SK-N-SH treated with all-trans-retinoic acid at 6 μM for 48 hours (cell line): Measurements from ENCODE around the gene FAM124A.

Source experiments
- ATAC-seq: fragments of 200-7000 bp; cut with Tn5 transposase; 3 replicates; pipeline ENCODE4 v1.9.1; 2020; ENCODE audit warnings: mild to moderate bottlenecking, moderate library complexity
- ARNTL ChIP-seq: fragments of 450-650 bp; formaldehyde crosslinking; IDR thresholded peaks from 2 replicates; pipeline ENCODE4 v1.5.0; 2020; ENCODE audit warnings: low read depth, mild to moderate bottlenecking, moderate library complexity, borderline replicate concordance
- BACH2 ChIP-seq: fragments of 250-450 bp; sonication (Bioruptor Pico); IDR thresholded peaks from 2 replicates; pipeline ENCODE4 v1.9.0; 2021; ENCODE audit warnings: mild to moderate bottlenecking, borderline replicate concordance
- CSDC2 ChIP-seq: fragments of 250-450 bp; sonication (Bioruptor Pico); IDR thresholded peaks from 2 replicates; pipeline ENCODE4 v1.5.0; 2020; ENCODE audit warnings: mild to moderate bottlenecking, moderate library complexity
- ESRRG ChIP-seq: fragments of 250-450 bp; sonication (Bioruptor Pico); IDR thresholded peaks from 2 replicates; pipeline ENCODE4 v1.6.1; 2021; ENCODE audit warnings: mild to moderate bottlenecking
- GLIS3 ChIP-seq: fragments of 250-450 bp; sonication (Bioruptor Pico); IDR thresholded peaks from 2 replicates; pipeline ENCODE4 v1.5.0; 2020; ENCODE audit warnings: mild to moderate bottlenecking, moderate library complexity
- ISL1 ChIP-seq: fragments of 250-450 bp; sonication (Bioruptor Pico); IDR thresholded peaks from 2 replicates; pipeline ENCODE4 v2.1.2; 2022; ENCODE audit warnings: mild to moderate bottlenecking, moderate library complexity
- OSR1 ChIP-seq: fragments of 250-450 bp; sonication (Bioruptor Pico); IDR thresholded peaks from 2 replicates; pipeline ENCODE4 v1.8.0; 2022; ENCODE audit warnings: moderate library complexity, mild to moderate bottlenecking, inconsistent platforms
- PATZ1 ChIP-seq: fragments of 250-450 bp; sonication (Bioruptor Pico); IDR thresholded peaks from 2 replicates; pipeline ENCODE4 v1.8.0; 2020; ENCODE audit warnings: mild to moderate bottlenecking, moderate library complexity, borderline replicate concordance
- PPARA ChIP-seq: fragments of 250-450 bp; sonication (Bioruptor Pico); IDR thresholded peaks from 2 replicates; pipeline ENCODE4 v1.5.0; 2020; ENCODE audit warnings: mild to moderate bottlenecking, borderline replicate concordance
- RARB ChIP-seq: fragments of 250-450 bp; sonication (Bioruptor Pico); IDR thresholded peaks from 2 replicates; pipeline ENCODE4 v1.8.0; 2021; ENCODE audit warnings: mild to moderate bottlenecking, moderate library complexity
- SNAI2 ChIP-seq: fragments of 250-450 bp; sonication (Bioruptor Pico); IDR thresholded peaks from 2 replicates; pipeline ENCODE4 v1.5.0; 2020; ENCODE audit warnings: mild to moderate bottlenecking, moderate library complexity
- TCF4 ChIP-seq: fragments of 250-450 bp; sonication (Bioruptor Pico); IDR thresholded peaks from 2 replicates; pipeline ENCODE4 v1.8.0; 2021; ENCODE audit warnings: mild to moderate bottlenecking, moderate library complexity, borderline replicate concordance
- TOX ChIP-seq: fragments of 250-450 bp; sonication (Bioruptor Pico); IDR thresholded peaks from 2 replicates; pipeline ENCODE4 v1.8.0; 2021; ENCODE audit warnings: mild to moderate bottlenecking, moderate library complexity, borderline replicate concordance
- TSHZ2 ChIP-seq: fragments of 250-450 bp; sonication (Bioruptor Pico); IDR thresholded peaks from 2 replicates; pipeline ENCODE4 v1.5.0; 2020; ENCODE audit warnings: mild to moderate bottlenecking, moderate library complexity
- ZC3H10 ChIP-seq: fragments of 250-450 bp; sonication (Bioruptor Pico); IDR thresholded peaks from 2 replicates; pipeline ENCODE4 v1.5.1; 2021; ENCODE audit warnings: mild to moderate bottlenecking, moderate library complexity
- ZFP3 ChIP-seq: fragments of 250-450 bp; sonication (Bioruptor Pico); IDR thresholded peaks from 2 replicates; pipeline ENCODE4 v1.5.0; 2020; ENCODE audit warnings: mild to moderate bottlenecking, moderate library complexity
- ZFP30 ChIP-seq: fragments of 450-650 bp; formaldehyde crosslinking; IDR thresholded peaks from 2 replicates; pipeline ENCODE4 v1.5.0; 2022; ENCODE audit warnings: mild to moderate bottlenecking, moderate library complexity
- ZNF565 ChIP-seq: fragments of 450-650 bp; formaldehyde crosslinking; conservative IDR thresholded peaks from 2 replicates; pipeline ENCODE4 v1.5.0; 2020; ENCODE audit warnings: low read depth, mild to moderate bottlenecking, moderate library complexity
- ZNF70 ChIP-seq: fragments of 450-650 bp; formaldehyde crosslinking; IDR thresholded peaks from 2 replicates; pipeline ENCODE4 v1.5.0; 2020; ENCODE audit warnings: mild to moderate bottlenecking, moderate library complexity
- ZNF8 ChIP-seq: fragments of 450-650 bp; formaldehyde crosslinking; IDR thresholded peaks from 2 replicates; pipeline ENCODE4 v1.5.0; 2020; ENCODE audit warnings: mild to moderate bottlenecking, moderate library complexity
- TF ChIP-seq, protein P1 (sequence below): fragments of 250-450 bp; sonication (Bioruptor Pico); IDR thresholded peaks from 2 replicates; pipeline ENCODE4 v1.5.1; 2021; ENCODE audit warnings: mild to moderate bottlenecking, moderate library complexity

The FAM124A gene

DNA sequence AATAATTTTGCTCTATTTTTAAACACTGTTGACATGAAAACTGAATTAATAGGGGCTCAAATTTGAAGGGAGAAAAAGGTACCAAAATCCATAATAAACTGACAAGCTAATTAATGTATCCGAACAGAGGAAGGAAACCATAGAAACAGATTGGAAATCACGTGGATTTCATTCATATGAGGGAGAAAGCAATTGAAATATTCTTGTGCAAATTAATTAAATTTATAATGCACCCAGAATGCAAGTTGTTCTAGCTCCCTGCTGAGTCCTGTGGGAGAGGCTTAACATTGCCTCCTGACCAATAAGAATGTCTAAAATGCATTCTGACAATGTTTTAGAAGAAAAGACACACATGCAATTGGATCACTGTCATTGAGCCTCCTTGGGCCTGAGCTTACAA is 99.6 kb downstream of the FAM124A start:
- TF ChIP-seq PATZ1 (no peak), BACH2 (CRISPR knock-in tag) (no peak), ZC3H10 (no peak), RARB (CRISPR knock-in tag) (no peak), TSHZ2 (CRISPR knock-in tag) (no peak), ZNF8 (CRISPR knock-in tag) (no peak), ISL1 (CRISPR knock-in tag) (no peak), OSR1 (no peak), ZFP30 (CRISPR knock-in tag) (no peak), CSDC2 (CRISPR knock-in tag) (no peak), GLIS3 (CRISPR knock-in tag) (no peak), ESRRG (CRISPR knock-in tag) (no peak), PPARA (CRISPR knock-in tag) (no peak)
- TF ChIP-seq, protein P1, sequence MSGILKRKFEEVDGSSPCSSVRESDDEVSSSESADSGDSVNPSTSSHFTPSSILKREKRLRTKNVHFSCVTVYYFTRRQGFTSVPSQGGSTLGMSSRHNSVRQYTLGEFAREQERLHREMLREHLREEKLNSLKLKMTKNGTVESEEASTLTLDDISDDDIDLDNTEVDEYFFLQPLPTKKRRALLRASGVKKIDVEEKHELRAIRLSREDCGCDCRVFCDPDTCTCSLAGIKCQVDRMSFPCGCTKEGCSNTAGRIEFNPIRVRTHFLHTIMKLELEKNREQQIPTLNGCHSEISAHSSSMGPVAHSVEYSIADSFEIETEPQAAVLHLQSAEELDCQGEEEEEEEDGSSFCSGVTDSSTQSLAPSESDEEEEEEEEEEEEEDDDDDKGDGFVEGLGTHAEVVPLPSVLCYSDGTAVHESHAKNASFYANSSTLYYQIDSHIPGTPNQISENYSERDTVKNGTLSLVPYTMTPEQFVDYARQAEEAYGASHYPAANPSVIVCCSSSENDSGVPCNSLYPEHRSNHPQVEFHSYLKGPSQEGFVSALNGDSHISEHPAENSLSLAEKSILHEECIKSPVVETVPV, result no peak
- no peak for ATAC-seq

- TF ChIP-seq TSHZ2 (CRISPR knock-in tag) (no peak), BACH2 (CRISPR knock-in tag) (no peak), CSDC2 (CRISPR knock-in tag) (no peak), ZNF565 (CRISPR knock-in tag) (no peak)
- TF ChIP-seq, protein P1, result no peak
- ATAC-seq, result no peak
These were observed 100.6 kb downstream of the FAM124A start for GRCh38 chr13:51322826-51323225.

- ATAC-seq, result no peak
- TF ChIP-seq RARB (CRISPR knock-in tag), result no peak
- TF ChIP-seq ZFP3 (CRISPR knock-in tag), result no peak
- no peak for TF ChIP-seq ESRRG (CRISPR knock-in tag)
- no peak for TF ChIP-seq CSDC2 (CRISPR knock-in tag)
- no peak for TF ChIP-seq TOX
- TF ChIP-seq ZNF565 (CRISPR knock-in tag), result no peak
- TF ChIP-seq BACH2 (CRISPR knock-in tag), result no peak
- no peak for TF ChIP-seq TCF4 (CRISPR knock-in tag)
- TF ChIP-seq ZC3H10, result no peak
- no peak for TF ChIP-seq TSHZ2 (CRISPR knock-in tag)
- no peak for TF ChIP-seq SNAI2 (CRISPR knock-in tag)
- no peak for TF ChIP-seq ZNF8 (CRISPR knock-in tag)
- TF ChIP-seq ARNTL, result no peak
- no peak for TF ChIP-seq ZFP30 (CRISPR knock-in tag)
- no peak for TF ChIP-seq ZNF70 (CRISPR knock-in tag)
- no peak for TF ChIP-seq PATZ1
- TF ChIP-seq GLIS3 (CRISPR knock-in tag), result no peak
- TF ChIP-seq PPARA (CRISPR knock-in tag), result no peak
These were observed 101.8 kb downstream of the FAM124A start for GRCh38 chr13:51323824-51324511.
